Measurements from ENCODE around the gene KLHL12.

- TF ChIP-seq FOXA1 (IDR thresholded peaks at IDR 0.05) (no peak), PKNOX1 (IDR thresholded peaks at IDR 0.05) (no peak), FOXK2 (IDR thresholded peaks at IDR 0.05) (no peak), ELF4 (IDR thresholded peaks at IDR 0.05) (no peak), L3MBTL2 (conservative IDR thresholded peaks at IDR 0.05) (no peak), FOXM1 (IDR thresholded peaks at IDR 0.05; ENCODE audit: borderline replicate concordance) (no peak), BHLHE40 (IDR thresholded peaks at IDR 0.05; ENCODE audit: borderline replicate concordance) (no peak), HDGF (IDR thresholded peaks at IDR 0.05; ENCODE audit: borderline replicate concordance) (no peak), SP1 (IDR thresholded peaks at IDR 0.05) (no peak), SUZ12 (IDR thresholded peaks at IDR 0.05) (no peak), TARDBP (IDR thresholded peaks at IDR 0.05) (no peak), CTBP1 (IDR thresholded peaks at IDR 0.05; ENCODE audit: borderline replicate concordance) (no peak)
These were observed 32.2 kb upstream of the KLHL12 start for GRCh38 chr1:202959276-202959620.
